ENCODE data around the gene SKI. TPM values are rescaled to one million over a fixed set of nuclear protein-coding genes. Genes with fewer than 3 reads are reported as not detected.
A peak's percentile ranks its signal among the peaks of the same experiment; 100 is the strongest.
"Not testable (repeated sequence)": the region's sequence is repeated elsewhere in the genome, so short reads cannot be mapped to it uniquely, and the experiment has no call there.

Gene SKI
- total RNA-seq, 2 donors from 2014 or later, result 31.0 to 36.1 TPM

DNA sequence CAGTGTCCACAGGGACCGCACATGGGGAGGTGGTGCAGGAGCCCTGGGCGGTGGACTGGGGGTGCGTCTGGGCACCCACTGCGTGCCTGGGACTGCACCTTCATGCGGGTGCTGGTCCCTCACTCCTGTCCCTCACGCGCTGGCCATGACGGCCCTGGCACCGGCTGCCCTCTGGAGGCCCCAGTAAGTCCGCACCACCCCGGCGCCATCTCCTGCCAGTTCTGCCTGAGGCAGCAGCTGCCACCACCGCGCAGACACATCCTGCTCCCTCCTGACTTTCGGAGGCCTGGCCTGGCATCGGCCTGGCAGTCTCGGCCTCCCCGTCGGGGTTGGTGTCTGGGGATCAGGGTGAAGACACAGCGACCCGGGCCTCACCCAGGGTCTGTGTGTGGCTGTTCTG is 98.4 kb downstream of the SKI start:
- DNase-seq, result no peak
- Histone ChIP-seq H3K4me1 (no peaks in the 10 kb centered on the region), H3K27me3 (peaks cover 11% of the 10 kb centered on the region), H3K9ac (ENCODE audit: low read depth in 2 of 2, low read length in 2 of 2) (no peak overlapping the region), H3K4me3 (no peak overlapping the region), H3K9me3 (no peaks in the 10 kb centered on the region), H3K36me3 (no peaks in the 10 kb centered on the region), H3K27ac (no peak overlapping the region)
- TF ChIP-seq, protein P1, sequence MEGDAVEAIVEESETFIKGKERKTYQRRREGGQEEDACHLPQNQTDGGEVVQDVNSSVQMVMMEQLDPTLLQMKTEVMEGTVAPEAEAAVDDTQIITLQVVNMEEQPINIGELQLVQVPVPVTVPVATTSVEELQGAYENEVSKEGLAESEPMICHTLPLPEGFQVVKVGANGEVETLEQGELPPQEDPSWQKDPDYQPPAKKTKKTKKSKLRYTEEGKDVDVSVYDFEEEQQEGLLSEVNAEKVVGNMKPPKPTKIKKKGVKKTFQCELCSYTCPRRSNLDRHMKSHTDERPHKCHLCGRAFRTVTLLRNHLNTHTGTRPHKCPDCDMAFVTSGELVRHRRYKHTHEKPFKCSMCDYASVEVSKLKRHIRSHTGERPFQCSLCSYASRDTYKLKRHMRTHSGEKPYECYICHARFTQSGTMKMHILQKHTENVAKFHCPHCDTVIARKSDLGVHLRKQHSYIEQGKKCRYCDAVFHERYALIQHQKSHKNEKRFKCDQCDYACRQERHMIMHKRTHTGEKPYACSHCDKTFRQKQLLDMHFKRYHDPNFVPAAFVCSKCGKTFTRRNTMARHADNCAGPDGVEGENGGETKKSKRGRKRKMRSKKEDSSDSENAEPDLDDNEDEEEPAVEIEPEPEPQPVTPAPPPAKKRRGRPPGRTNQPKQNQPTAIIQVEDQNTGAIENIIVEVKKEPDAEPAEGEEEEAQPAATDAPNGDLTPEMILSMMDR (IDR thresholded peaks at IDR 0.05), result no peak
- intact Hi-C loops (cut with DNase I), result no loop called here

- DNase-seq; H3K4me1 ChIP-seq; H3K36me3 ChIP-seq; H3K4me3 ChIP-seq; H3K27me3 ChIP-seq; H3K9ac ChIP-seq (ENCODE audit: low read depth in 2 of 2, low read length in 2 of 2); H3K27ac ChIP-seq; H3K9me3 ChIP-seq; intact Hi-C loops (cut with DNase I): not testable (repeated sequence)
These were observed 99.0 kb downstream of the SKI start for GRCh38 chr1:2327162-2327561.

GRCh38 chr1:2327841-2328240 is 99.7 kb downstream of the SKI start:
- H3K27ac ChIP-seq, result no peak overlapping the region
- no peak overlapping the region for H3K9ac ChIP-seq (ENCODE audit: low read depth in 2 of 2, low read length in 2 of 2)
- TF ChIP-seq, protein P1 (IDR thresholded peaks at IDR 0.05), result no peak
- H3K9me3 ChIP-seq, result no peaks in the 10 kb centered on the region
- H3K4me3 ChIP-seq, result no peak overlapping the region
- intact Hi-C loops (cut with DNase I), result no loop called here
- no peaks in the 10 kb centered on the region for H3K27me3 ChIP-seq
- no peaks in the 10 kb centered on the region for H3K4me1 ChIP-seq
- DNase-seq, result no peak
- H3K36me3 ChIP-seq, result no peaks in the 10 kb centered on the region

DNA sequence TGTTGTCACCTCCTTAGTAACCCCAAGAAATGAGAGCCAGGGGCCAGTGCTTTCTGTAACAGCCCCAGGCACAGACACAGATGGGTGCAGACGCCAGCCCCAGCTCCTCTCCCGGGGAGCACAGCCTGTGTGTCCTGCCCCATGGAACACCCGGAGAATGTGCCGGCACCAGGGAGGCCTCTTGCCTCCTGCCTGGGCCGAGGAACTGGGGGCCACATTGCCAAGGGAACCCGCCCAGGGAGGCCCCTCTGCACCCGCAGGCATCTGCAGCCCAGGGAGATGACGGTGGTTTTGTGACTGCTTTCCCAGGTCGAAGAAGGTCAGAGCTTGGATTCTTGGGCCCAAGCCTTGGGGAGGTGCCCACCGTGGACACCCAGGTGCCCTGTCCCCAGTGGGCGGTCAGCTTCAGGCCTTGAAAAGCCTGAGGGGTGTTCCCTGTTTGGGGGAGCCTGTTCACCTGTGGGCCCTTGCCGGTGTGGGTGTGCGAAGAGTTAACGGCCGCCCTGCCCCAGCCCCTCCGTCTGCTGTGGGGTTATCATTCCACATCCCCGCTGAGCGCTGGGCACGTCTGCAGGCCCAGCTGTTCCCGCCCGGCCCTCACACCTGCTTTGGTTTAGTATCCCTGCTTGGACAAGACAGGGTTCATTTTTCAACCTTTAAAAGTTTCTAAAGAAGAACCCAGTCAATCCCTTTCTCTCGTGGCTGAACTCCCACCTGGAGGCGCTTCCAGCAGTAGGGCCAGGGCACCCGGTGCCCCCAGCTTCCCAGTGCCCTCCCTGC is 100.7 kb downstream of the SKI start:
- Histone ChIP-seq H3K27ac (no peak overlapping the region), H3K27me3 (no peaks in the 10 kb centered on the region), H3K36me3 (no peaks in the 10 kb centered on the region), H3K9me3 (no peaks in the 10 kb centered on the region), H3K9ac (ENCODE audit: low read depth in 2 of 2, low read length in 2 of 2) (no peak overlapping the region), H3K4me3 (no peak overlapping the region), H3K4me1 (no peaks in the 10 kb centered on the region)
- intact Hi-C loops (cut with DNase I), result no loop called here
- DNase-seq, result no peak
- TF ChIP-seq, protein P1 (IDR thresholded peaks at IDR 0.05), result no peak

GRCh38 chr1:2330035-2330434 is 101.9 kb downstream of the SKI start:
- no peak overlapping the region for H3K27ac ChIP-seq
- TF ChIP-seq, protein P1 (IDR thresholded peaks at IDR 0.05), result no peak
- no peak for DNase-seq

GRCh38 chr1:2330519-2331199 is 102.5 kb downstream of the SKI start:
- Histone ChIP-seq H3K4me1 (no peaks in the 10 kb centered on the region), H3K4me3 (no peak overlapping the region), H3K27ac (no peak overlapping the region), H3K36me3 (no peaks in the 10 kb centered on the region), H3K9ac (ENCODE audit: low read depth in 2 of 2, low read length in 2 of 2) (peak overlapping the region in 1 of 2 donors; percentile 35), H3K9me3 (no peaks in the 10 kb centered on the region), H3K27me3 (no peaks in the 10 kb centered on the region)
- intact Hi-C loops (cut with DNase I), result no loop called here
- TF ChIP-seq, protein P1 (IDR thresholded peaks at IDR 0.05), result no peak
- no peak for DNase-seq

More at GRCh38 chr1:2330035-2330434, 101.9 kb downstream of the SKI start:
- no peaks in the 10 kb centered on the region for H3K27me3 ChIP-seq
- no peaks in the 10 kb centered on the region for H3K36me3 ChIP-seq
- intact Hi-C loops (cut with DNase I), result no loop called here
- H3K4me1 ChIP-seq, result no peaks in the 10 kb centered on the region
- H3K4me3 ChIP-seq, result no peak overlapping the region
- no peaks in the 10 kb centered on the region for H3K9me3 ChIP-seq
- no peak overlapping the region for H3K9ac ChIP-seq (ENCODE audit: low read depth in 2 of 2, low read length in 2 of 2)
